PC-3 (cell line): ENCODE measurements around the gene CTPS1. TPM values are rescaled to one million over a fixed set of nuclear protein-coding genes. Genes with fewer than 3 reads are reported as not detected.

ENCODE experiments used
- ATAC-seq: fragments of 200-7000 bp; cut with Tn5 transposase; 2 replicates; pipeline ENCODE4 v1.9.1; 2020; ENCODE audit warnings: mild to moderate bottlenecking, moderate library complexity
- BruUV-seq: library from RNA; stranded (reverse); fragments of 400-500 nt; replicated peaks from 2 replicates; lab custom pipeline; 2021; lab: Mats Ljungman, UMichigan
- CTCF ChIA-PET: fragments of 300-600 bp; sonication (Branson Sonifier 250); formaldehyde crosslinking; loops from one replicate; lab custom pipeline; 2022; ENCODE audit warnings: antibody characterized with exemption; lab: Charles Lee
- POLR2A ChIA-PET: fragments of 300-600 bp; sonication (Branson Sonifier 250); formaldehyde crosslinking; loops from one replicate; lab custom pipeline; 2022; ENCODE audit warnings: antibody characterized with exemption; ENCODE audit not compliant: unreplicated experiment; lab: Charles Lee
- DNase-seq: peaks from one replicate; pipeline ENCODE4 v3.0.0-alpha.2; 2015
- H2AFZ ChIP-seq: fragments of 300-600 bp; sonication (generic); 2 replicates; pipeline ENCODE4 v1.6.0; 2016; ENCODE audit warnings: antibody characterized with exemption, low read length
- H3F3A ChIP-seq: fragments of 300-600 bp; sonication (generic); one replicate; pipeline ENCODE4 v1.6.0; 2017; ENCODE audit warnings: antibody characterized with exemption, low read length, control low read depth, mild to moderate bottlenecking; ENCODE audit not compliant: unreplicated experiment
- H3K27ac ChIP-seq: fragments of 300-600 bp; sonication (generic); 2 replicates; pipeline ENCODE4 v1.5.1; 2016; ENCODE audit warnings: mild to moderate bottlenecking, low read length
- H3K27me3 ChIP-seq: fragments of 300-600 bp; sonication (generic); 2 replicates; pipeline ENCODE4 v1.6.1; 2016; ENCODE audit warnings: low read length, mixed read lengths
- H3K36me3 ChIP-seq: fragments of 300-600 bp; sonication (generic); 2 replicates; pipeline ENCODE4 v1.6.1; 2016; ENCODE audit warnings: low read depth, mixed run types, low read length, mixed read lengths
- H3K4me1 ChIP-seq: fragments of 300-600 bp; sonication (generic); 2 replicates; pipeline ENCODE4 v1.5.1; 2016; ENCODE audit warnings: low read length; ENCODE audit not compliant: insufficient read depth
- H3K4me2 ChIP-seq: fragments of 300-600 bp; sonication (generic); 2 replicates; pipeline ENCODE4 v1.6.0; 2016; ENCODE audit warnings: low read length
- H3K4me3 ChIP-seq: fragments of 300-600 bp; sonication (generic); 2 replicates; pipeline ENCODE4 v1.5.1; 2016; ENCODE audit warnings: mild to moderate bottlenecking, low read length, mixed read lengths
- H3K79me2 ChIP-seq: fragments of 300-600 bp; sonication (generic); 2 replicates; pipeline ENCODE4 v1.6.1; 2017; ENCODE audit warnings: low read length, mixed read lengths
- H3K9ac ChIP-seq: fragments of 300-600 bp; sonication (generic); 2 replicates; pipeline ENCODE4 v1.6.0; 2016; ENCODE audit warnings: mild to moderate bottlenecking, low read length
- H3K9me2 ChIP-seq: fragments of 300-600 bp; sonication (generic); replicated peaks from 2 replicates; pipeline ENCODE4 v1.6.1; 2016; ENCODE audit warnings: mixed run types, low read length, mixed read lengths
- H3K9me3 ChIP-seq: fragments of 300-600 bp; sonication (generic); 2 replicates; pipeline ENCODE4 v1.6.1; 2016; ENCODE audit warnings: low read length, mixed read lengths
- H4K20me1 ChIP-seq: fragments of 300-600 bp; sonication (generic); 2 replicates; pipeline ENCODE4 v1.6.1; 2016; ENCODE audit warnings: low read length, mixed read lengths
- CTCF ChIP-seq: fragments of 300-600 bp; sonication (generic); conservative IDR thresholded peaks from 2 replicates; pipeline ENCODE4 v1.5.1; 2017; ENCODE audit warnings: antibody characterized with exemption, low read depth, mild to moderate bottlenecking, low read length
- EZH2 ChIP-seq: fragments of 300-600 bp; sonication (generic); IDR thresholded peaks from one replicate; pipeline ENCODE4 v1.6.1; 2017; ENCODE audit warnings: antibody characterized with exemption, mild to moderate bottlenecking, low read length; ENCODE audit not compliant: unreplicated experiment
- EZH2phosphoT487 ChIP-seq: fragments of 300-600 bp; sonication (generic); IDR thresholded peaks from 2 replicates; pipeline ENCODE4 v1.6.1; 2018; ENCODE audit warnings: mild to moderate bottlenecking, antibody characterized with exemption, low read length, borderline replicate concordance
- intact Hi-C: fragments of 100-400 bp; cut with micrococcal nuclease; formaldehyde crosslinking; loops from 2 replicates; pipeline ENCODE4 v1.9.0; 2023
- total RNA-seq: library from RNA; depleted of rRNA; stranded (reverse); fragments of >200 nt; gene quantifications from 2 replicates; pipeline ENCODE4 v1.2.3, GENCODE V29; 2014

Gene CTPS1
- total RNA-seq, 1 experiment from 2014 or later, result 63.4 TPM

GRCh38 chr1:40951943-40952743 lies 27.4 kb upstream of the CTPS1 start:
- Histone ChIP-seq H3K27me3 (no peaks in the 10 kb centered on the region), H3K4me2 (peak overlapping the region; percentile 49), H3K9me2 (no peaks in the 10 kb centered on the region), H3F3A (no peaks in the 10 kb centered on the region), H3K9ac (no peak overlapping the region), H3K36me3 (no peaks in the 10 kb centered on the region), H2AFZ (peak overlapping the region; percentile 59), H3K9me3 (no peaks in the 10 kb centered on the region), H3K4me3 (no peak overlapping the region), H3K4me1 (peaks cover 27% of the 10 kb centered on the region), H4K20me1 (no peaks in the 10 kb centered on the region), H3K79me2 (no peaks in the 10 kb centered on the region), H3K27ac (no peak overlapping the region)
- TF ChIP-seq EZH2phosphoT487, result no peak
- TF ChIP-seq CTCF, result peak; percentile 92
- TF ChIP-seq EZH2, result no peak
- intact Hi-C loops, result loop anchor here (1.0 to 5.0 kb wide), 5 partner anchors 51 to 340 kb away; partner anchors contain the start of gene CITED4
- no TSS peak for BruUV-seq
- peak; percentile 87 for DNase-seq
- ChIA-PET CTCF (interaction anchor here (1.0 to 1.1 kb wide), 5 partner anchors 14 to 103 kb away, joined by 3 to 8 read pairs (median 5); partner anchors contain the start of gene CITED4), POLR2A (no interaction called here)
- peak; percentile 72 for ATAC-seq

GRCh38 chr1:40952744-40953315 lies 26.7 kb upstream of the CTPS1 start:
- intact Hi-C loops, result loop anchor here (1.0 to 5.0 kb wide), 5 partner anchors 50 to 341 kb away; partner anchors contain the start of gene CITED4
- Histone ChIP-seq H4K20me1 (no peaks in the 10 kb centered on the region), H3K4me2 (no peak overlapping the region), H3K4me1 (peaks cover 27% of the 10 kb centered on the region), H3K9ac (no peak overlapping the region), H3F3A (no peaks in the 10 kb centered on the region), H3K27ac (no peak overlapping the region), H3K79me2 (no peaks in the 10 kb centered on the region), H3K27me3 (no peaks in the 10 kb centered on the region), H3K4me3 (no peak overlapping the region), H3K36me3 (no peaks in the 10 kb centered on the region), H2AFZ (peak overlapping the region; percentile 40; the same call in 1 of the 2 replicates), H3K9me2 (no peaks in the 10 kb centered on the region), H3K9me3 (no peaks in the 10 kb centered on the region)
- ChIA-PET POLR2A (no interaction called here), CTCF (interaction anchor here (1.0 to 1.1 kb wide), 5 partner anchors 13 to 104 kb away, joined by 3 to 8 read pairs (median 5); partner anchors contain the start of gene CITED4)
- ATAC-seq, result peak; percentile 17
- TF ChIP-seq CTCF (0 out of 2 replicates have a peak, but pooled peaks have one; percentile 24), EZH2phosphoT487 (no peak), EZH2 (no peak)
- BruUV-seq, result no TSS peak
- no peak for DNase-seq
